ENCODE measurements around the gene SMPX.

DNA sequence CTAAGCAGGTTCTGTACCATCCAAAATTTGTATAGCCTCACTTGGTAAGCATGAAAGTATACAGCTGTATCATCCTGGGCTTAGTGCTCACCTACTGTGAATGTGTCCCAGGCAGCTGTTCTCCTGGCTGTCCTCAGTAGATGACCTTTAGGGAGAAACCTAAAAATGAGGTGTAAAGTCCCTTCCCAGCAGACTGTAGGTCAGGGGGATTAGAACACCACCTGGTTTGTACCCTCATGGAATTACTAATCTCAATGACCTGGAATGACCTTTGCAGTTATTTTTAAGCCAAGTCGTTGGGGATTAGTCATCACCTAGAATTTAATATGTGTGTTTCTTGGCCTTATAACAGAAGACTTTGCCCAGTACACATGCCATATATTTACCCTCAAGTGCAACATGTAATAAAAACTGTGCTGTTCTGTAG, 42.4 kb upstream of the SMPX start:
- TF ChIP-seq EZH2 (IDR thresholded peaks at IDR 0.05) (no peak), POLR2AphosphoS5 (IDR thresholded peaks at IDR 0.05; ENCODE audit: borderline replicate concordance, low read depth, low read length) (no peak), FOXP2 (optimal IDR thresholded peaks at IDR 0.05; ENCODE audit: control extremely low read depth, extremely low read length, insufficient read depth) (no peak)
